DOHH2 (cell line): ENCODE results near the gene FNDC3B.

ENCODE experiments used
- EZH2phosphoT487 ChIP-seq: fragments of 200-600 bp; sonication (generic); IDR thresholded peaks from 2 replicates; pipeline ENCODE4 v1.6.1; 2017; ENCODE audit warnings: borderline replicate concordance, mild to moderate bottlenecking, antibody characterized with exemption, low read length, moderate library complexity, mixed read lengths
- TF ChIP-seq, protein P1 (sequence below): fragments of 200-600 bp; sonication (generic); IDR thresholded peaks from one replicate; pipeline ENCODE4 v1.5.1; 2014; ENCODE audit warnings: antibody characterized with exemption, mild to moderate bottlenecking, low read depth, low read length; ENCODE audit not compliant: poor library complexity, severe bottlenecking

DNA sequence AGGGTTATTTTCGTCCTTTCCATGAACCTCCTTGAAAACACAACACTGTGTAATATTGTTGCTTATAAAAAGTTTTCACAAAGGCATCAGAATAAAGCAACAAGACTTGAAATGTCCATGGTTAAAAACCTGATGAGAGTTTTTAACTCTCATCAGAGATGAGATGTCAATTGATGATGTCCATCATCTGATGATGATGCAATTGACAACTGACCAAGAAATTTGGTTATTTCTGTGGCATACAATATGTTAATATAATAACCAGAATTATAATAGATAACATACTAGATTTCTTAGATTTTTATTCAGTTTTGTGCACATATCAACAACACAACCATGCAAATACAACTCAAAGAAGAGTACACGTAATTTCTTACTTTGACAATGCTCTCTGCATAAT lies 15.5 kb upstream of the FNDC3B start:
- TF ChIP-seq, protein P1, sequence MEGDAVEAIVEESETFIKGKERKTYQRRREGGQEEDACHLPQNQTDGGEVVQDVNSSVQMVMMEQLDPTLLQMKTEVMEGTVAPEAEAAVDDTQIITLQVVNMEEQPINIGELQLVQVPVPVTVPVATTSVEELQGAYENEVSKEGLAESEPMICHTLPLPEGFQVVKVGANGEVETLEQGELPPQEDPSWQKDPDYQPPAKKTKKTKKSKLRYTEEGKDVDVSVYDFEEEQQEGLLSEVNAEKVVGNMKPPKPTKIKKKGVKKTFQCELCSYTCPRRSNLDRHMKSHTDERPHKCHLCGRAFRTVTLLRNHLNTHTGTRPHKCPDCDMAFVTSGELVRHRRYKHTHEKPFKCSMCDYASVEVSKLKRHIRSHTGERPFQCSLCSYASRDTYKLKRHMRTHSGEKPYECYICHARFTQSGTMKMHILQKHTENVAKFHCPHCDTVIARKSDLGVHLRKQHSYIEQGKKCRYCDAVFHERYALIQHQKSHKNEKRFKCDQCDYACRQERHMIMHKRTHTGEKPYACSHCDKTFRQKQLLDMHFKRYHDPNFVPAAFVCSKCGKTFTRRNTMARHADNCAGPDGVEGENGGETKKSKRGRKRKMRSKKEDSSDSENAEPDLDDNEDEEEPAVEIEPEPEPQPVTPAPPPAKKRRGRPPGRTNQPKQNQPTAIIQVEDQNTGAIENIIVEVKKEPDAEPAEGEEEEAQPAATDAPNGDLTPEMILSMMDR, result no peak
- TF ChIP-seq EZH2phosphoT487, result no peak
